22Rv1 (cell line): ENCODE results near the gene CHRNB2.

Experiments used
- CTCF ChIP-seq: fragments of 450-650 bp; IDR thresholded peaks from 2 replicates; pipeline ENCODE4 v1.5.1; 2017; ENCODE audit warnings: mild to moderate bottlenecking
- ZFX ChIP-seq: fragments of 450-650 bp; IDR thresholded peaks from 2 replicates; pipeline ENCODE4 v1.6.1; 2017; ENCODE audit warnings: antibody characterized with exemption, borderline replicate concordance

GRCh38 chr1:154579374-154579773 is 11.8 kb downstream of the CHRNB2 start:
- TF ChIP-seq CTCF: no peak
- TF ChIP-seq ZFX: no peak
